ENCODE results near the gene IL22RA1.

Gene IL22RA1

GRCh38 chr1:24156542-24157260 lies 13.8 kb upstream of the IL22RA1 start:
- TF ChIP-seq CTCF (conservative IDR thresholded peaks at IDR 0.05; ENCODE audit: low read depth, low read length), result no peak

GRCh38 chr1:24155011-24155782 lies 12.3 kb upstream of the IL22RA1 start:
- peak; percentile 31 for TF ChIP-seq CTCF (conservative IDR thresholded peaks at IDR 0.05; ENCODE audit: low read depth, low read length)
- no peak for DNase-seq (ENCODE audit: low read depth)
- no peak overlapping the region for H3K4me3 ChIP-seq (ENCODE audit: low read depth, low read length)

More at GRCh38 chr1:24156542-24157260, 13.8 kb upstream of the IL22RA1 start:
- no peak overlapping the region for H3K4me3 ChIP-seq (ENCODE audit: low read depth, low read length)
- no peak for DNase-seq (ENCODE audit: low read depth)

GRCh38 chr1:24154215-24154614 lies 11.3 kb upstream of the IL22RA1 start:
- TF ChIP-seq CTCF (conservative IDR thresholded peaks at IDR 0.05; ENCODE audit: low read depth, low read length), result no peak
- DNase-seq (ENCODE audit: low read depth), result no peak
- H3K4me3 ChIP-seq (ENCODE audit: low read depth, low read length), result no peak overlapping the region

GRCh38 chr1:24152631-24153494 lies 9.9 kb upstream of the IL22RA1 start:
- no peak for TF ChIP-seq CTCF (conservative IDR thresholded peaks at IDR 0.05; ENCODE audit: low read depth, low read length)
- DNase-seq (ENCODE audit: low read depth), result no peak

GRCh38 chr1:24151175-24151533 lies 8.2 kb upstream of the IL22RA1 start:
- no peak for DNase-seq (ENCODE audit: low read depth)
- H3K4me3 ChIP-seq (ENCODE audit: low read depth, low read length), result no peak overlapping the region
- no peak for TF ChIP-seq CTCF (conservative IDR thresholded peaks at IDR 0.05; ENCODE audit: low read depth, low read length)

More at GRCh38 chr1:24152631-24153494, 9.9 kb upstream of the IL22RA1 start:
- H3K4me3 ChIP-seq (ENCODE audit: low read depth, low read length), result no peak overlapping the region

- peak; percentile 83 for TF ChIP-seq CTCF (conservative IDR thresholded peaks at IDR 0.05; ENCODE audit: low read depth, low read length)
- peak overlapping the region; percentile 18 for H3K4me3 ChIP-seq (ENCODE audit: low read depth, low read length)
- peak; percentile 83 for DNase-seq (ENCODE audit: low read depth)
Observed at GRCh38 chr1:24150234-24151174, 7.6 kb upstream of the IL22RA1 start.
